Psoas muscle (tissue), 8 donors: ENCODE results near the gene KIF16B. TPM values are rescaled to one million over a fixed set of nuclear protein-coding genes. Genes with fewer than 3 reads are reported as not detected.

Experiments
- ATAC-seq, 4 donors: fragments of 200-7000 bp; cut with Tn5 transposase; one replicate each; pipeline ENCODE4 v1.9.1; 2020; ENCODE audit warnings: moderate library complexity in 3 of 4, mild to moderate bottlenecking in 2 of 4
- DNase-seq, 2 donors: peaks; one replicate each; pipeline ENCODE4 v3.0.0-alpha.2; 2020
- H3K27ac ChIP-seq: fragments of 200-600 bp; one replicate; pipeline ENCODE4 v1.8.0; 2022
- H3K27me3 ChIP-seq, 3 donors: fragments of 200-600 bp in 1 of 3; one replicate each; pipeline versions ENCODE4 v1.6.1 to v1.8.0; 2013 to 2022; ENCODE audit warnings: low read length in 2 of 3, mild to moderate bottlenecking in 2 of 3, moderate library complexity in 1 of 3; ENCODE audit not compliant: insufficient read depth in 3 of 3
- H3K36me3 ChIP-seq, 2 donors: fragments of 200-600 bp in 1 of 2; one replicate each; pipeline versions ENCODE4 v1.6.1 to v1.8.0; 2013 to 2022; ENCODE audit warnings: low read depth in 1 of 2, mild to moderate bottlenecking in 1 of 2, moderate library complexity in 1 of 2; ENCODE audit not compliant: insufficient read depth in 1 of 2
- H3K4me1 ChIP-seq: fragments of 200-600 bp; one replicate; pipeline ENCODE4 v1.8.0; 2022
- H3K4me3 ChIP-seq: fragments of 200-600 bp; one replicate; pipeline ENCODE4 v1.8.0; 2022; ENCODE audit warnings: mild to moderate bottlenecking
- H3K9me3 ChIP-seq: fragments of 200-600 bp; one replicate; pipeline ENCODE4 v1.8.0; 2022
- WGBS, 3 donors: extraction: QIAGEN DNeasy Blood & Tissue Kit; methylation state at CpG; one replicate each; pipeline versions ENCODE4 v1.1.6 to v1.1.7; 2013; 5-methylcytosine and 5-hydroxymethylcytosine counted together
- intact Hi-C, 2 donors: fragments of 100-400 bp; cut with DNase I; formaldehyde crosslinking; loops; one replicate each; pipeline versions ENCODE4 v1.11.0 to v1.14.2; 2022
- polyA plus RNA-seq, 3 donors: library from polyadenylated mRNA; stranded (reverse); fragments of 200-250 nt; gene quantifications; one replicate each; pipeline ENCODE4 v1.2.3, GENCODE V29; 2013
- total RNA-seq, 4 donors: library from RNA; stranded (reverse); fragmentation: NEBNext Ultra II Directional in 2 of 4; extraction: Animal tissue kit (Norgen Biotek cat#: 25700) in 2 of 4; gene quantifications; one replicate each; pipeline versions ENCODE4 v1.2.1 to v1.2.4, GENCODE V29; 2021 to 2023
- TF ChIP-seq, protein P1 (sequence below): fragments of 200-600 bp; IDR thresholded peaks from one replicate; pipeline ENCODE4 v1.8.0; 2022; ENCODE audit warnings: antibody characterized with exemption
- donor health status: healthy with polysubstance abuse.
- donor health status: DM: no; HTN: no; CAD: no; lungs with moderate emphysema.
- donor health status: Bipolar disorder and iron deficiency.
- donor health status: healthy.
- donor health status: DM: yes; HTN: yes; CAD: no.
- donor health status: DM: no; HTN: no; CAD: no.
- donor health status: DM: no; HTN: no; CAD: no.
- donor health status: DM: yes; HTN: yes; CAD: no.

Gene KIF16B
- total and polyA plus RNA-seq, 7 donors = 18.1 to 30.6 (median 24.1) TPM

GRCh38 chr20:16607364-16608276 is 34.4 kb upstream of the KIF16B start:
- intact Hi-C loops = no loop called here
- no peak overlapping the region for H3K27ac ChIP-seq
- 51 to 59% (median 52%) methylated on average over 12 of the region's 12 CpGs for WGBS, 3 donors
- no peak overlapping the region for H3K4me3 ChIP-seq
- no peak for DNase-seq
- H3K4me1 ChIP-seq = peaks cover 7% of the 10 kb centered on the region
- peak; percentile 75 to 94 (median 84) for ATAC-seq
- TF ChIP-seq, protein P1, sequence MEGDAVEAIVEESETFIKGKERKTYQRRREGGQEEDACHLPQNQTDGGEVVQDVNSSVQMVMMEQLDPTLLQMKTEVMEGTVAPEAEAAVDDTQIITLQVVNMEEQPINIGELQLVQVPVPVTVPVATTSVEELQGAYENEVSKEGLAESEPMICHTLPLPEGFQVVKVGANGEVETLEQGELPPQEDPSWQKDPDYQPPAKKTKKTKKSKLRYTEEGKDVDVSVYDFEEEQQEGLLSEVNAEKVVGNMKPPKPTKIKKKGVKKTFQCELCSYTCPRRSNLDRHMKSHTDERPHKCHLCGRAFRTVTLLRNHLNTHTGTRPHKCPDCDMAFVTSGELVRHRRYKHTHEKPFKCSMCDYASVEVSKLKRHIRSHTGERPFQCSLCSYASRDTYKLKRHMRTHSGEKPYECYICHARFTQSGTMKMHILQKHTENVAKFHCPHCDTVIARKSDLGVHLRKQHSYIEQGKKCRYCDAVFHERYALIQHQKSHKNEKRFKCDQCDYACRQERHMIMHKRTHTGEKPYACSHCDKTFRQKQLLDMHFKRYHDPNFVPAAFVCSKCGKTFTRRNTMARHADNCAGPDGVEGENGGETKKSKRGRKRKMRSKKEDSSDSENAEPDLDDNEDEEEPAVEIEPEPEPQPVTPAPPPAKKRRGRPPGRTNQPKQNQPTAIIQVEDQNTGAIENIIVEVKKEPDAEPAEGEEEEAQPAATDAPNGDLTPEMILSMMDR = no peak
- H3K9me3 ChIP-seq = no peaks in the 10 kb centered on the region
- H3K36me3 ChIP-seq = no peaks in the 10 kb centered on the region
- H3K27me3 ChIP-seq = no peaks in the 10 kb centered on the region

- Histone ChIP-seq H3K9me3 (no peaks in the 10 kb centered on the region), H3K4me1 (peaks cover 7% of the 10 kb centered on the region), H3K4me3 (no peak overlapping the region), H3K27ac (no peak overlapping the region), H3K36me3 (no peaks in the 10 kb centered on the region), H3K27me3 (no peaks in the 10 kb centered on the region)
- TF ChIP-seq, protein P1 = no peak
- ATAC-seq = no peak
- intact Hi-C loops = no loop called here
- WGBS, 3 donors = 92 to 98% (median 92%) methylated on average over 3 of the region's 3 CpGs
- no peak for DNase-seq
Measured at GRCh38 chr20:16606468-16607070, 33.3 kb upstream of the KIF16B start.

GRCh38 chr20:16601047-16601446 is 27.8 kb upstream of the KIF16B start:
- H3K4me1 ChIP-seq = no peaks in the 10 kb centered on the region
- DNase-seq (no peak), ATAC-seq (no peak)
- no peaks in the 10 kb centered on the region for H3K27me3 ChIP-seq
- intact Hi-C loops = no loop called here
- no peak overlapping the region for H3K27ac ChIP-seq
- no peaks in the 10 kb centered on the region for H3K36me3 ChIP-seq
- TF ChIP-seq, protein P1 = no peak
- no peak overlapping the region for H3K4me3 ChIP-seq
- no peaks in the 10 kb centered on the region for H3K9me3 ChIP-seq
- 16 to 31% (median 17%) methylated on average over 2 of the region's 2 CpGs for WGBS, 3 donors

GRCh38 chr20:16599257-16599656 is 26.0 kb upstream of the KIF16B start:
- intact Hi-C loops = no loop called here
- Histone ChIP-seq H3K4me3 (no peak overlapping the region), H3K27ac (no peak overlapping the region), H3K4me1 (no peaks in the 10 kb centered on the region), H3K36me3 (no peaks in the 10 kb centered on the region), H3K27me3 (no peaks in the 10 kb centered on the region), H3K9me3 (no peaks in the 10 kb centered on the region)
- ATAC-seq = no peak
- TF ChIP-seq, protein P1 = no peak
- DNase-seq = no peak
- WGBS, 3 donors = 85 to 93% (median 87%) methylated on average over 3 of the region's 3 CpGs
